ENCODE results near the gene HPSE.
A peak's percentile ranks its signal among the peaks of the same experiment; 100 is the strongest.
"Not testable (repeated sequence)": the region's sequence is repeated elsewhere in the genome, so short reads cannot be mapped to it uniquely, and the experiment has no call there.

Gene HPSE

GRCh38 chr4:83283181-83283580 is 51.5 kb downstream of the HPSE start:
- DNase-seq (ENCODE audit: low spot score) = no peak

- peak; percentile 43 for DNase-seq (ENCODE audit: low spot score)
Measured at GRCh38 chr4:83282049-83282535, 52.6 kb downstream of the HPSE start.

- no peak for DNase-seq (ENCODE audit: low spot score)
Measured at GRCh38 chr4:83281307-83281706, 53.3 kb downstream of the HPSE start.

- DNase-seq (ENCODE audit: low spot score) = no peak
Measured at GRCh38 chr4:83276299-83277040, 58.2 kb downstream of the HPSE start.

- DNase-seq (ENCODE audit: low spot score) = not testable (repeated sequence)
Measured at GRCh38 chr4:83273926-83274325, 60.7 kb downstream of the HPSE start.

- no peak for DNase-seq (ENCODE audit: low spot score)
Measured at GRCh38 chr4:83272900-83273299, 61.7 kb downstream of the HPSE start.

- peak; percentile 21 for DNase-seq (ENCODE audit: low spot score)
Measured at GRCh38 chr4:83269256-83269655, 65.4 kb downstream of the HPSE start.

GRCh38 chr4:83268491-83268890 is 66.2 kb downstream of the HPSE start:
- no peak for DNase-seq (ENCODE audit: low spot score)

GRCh38 chr4:83267830-83268475 is 66.7 kb downstream of the HPSE start:
- DNase-seq (ENCODE audit: low spot score) = no peak

- peak; percentile 27 for DNase-seq (ENCODE audit: low spot score)
Measured at GRCh38 chr4:83267121-83267829, 67.4 kb downstream of the HPSE start.

- DNase-seq (ENCODE audit: low spot score) = no peak
Measured at GRCh38 chr4:83266689-83267088, 68.0 kb downstream of the HPSE start.

GRCh38 chr4:83263106-83263505 is 71.5 kb downstream of the HPSE start:
- DNase-seq (ENCODE audit: low spot score) = no peak

- DNase-seq (ENCODE audit: low spot score) = no peak
Measured at GRCh38 chr4:83262682-83263081, 72.0 kb downstream of the HPSE start.

GRCh38 chr4:83261307-83261706 is 73.3 kb downstream of the HPSE start:
- no peak for DNase-seq (ENCODE audit: low spot score)

- peak; percentile 16 for DNase-seq (ENCODE audit: low spot score)
Measured at GRCh38 chr4:83259586-83259985, 75.1 kb downstream of the HPSE start.

GRCh38 chr4:83258461-83258860 is 76.2 kb downstream of the HPSE start:
- DNase-seq (ENCODE audit: low spot score) = no peak

- no peak for DNase-seq (ENCODE audit: low spot score)
Measured at GRCh38 chr4:83257811-83258210, 76.8 kb downstream of the HPSE start.

GRCh38 chr4:83255584-83255983 is 79.1 kb downstream of the HPSE start:
- no peak for DNase-seq (ENCODE audit: low spot score)

GRCh38 chr4:83252782-83253405 is 81.8 kb downstream of the HPSE start:
- peak; percentile 69 for DNase-seq (ENCODE audit: low spot score)

GRCh38 chr4:83251447-83251830 is 83.2 kb downstream of the HPSE start:
- no peak for DNase-seq (ENCODE audit: low spot score)

GRCh38 chr4:83250687-83251446 is 83.8 kb downstream of the HPSE start:
- no peak for DNase-seq (ENCODE audit: low spot score)

GRCh38 chr4:83248486-83248885 is 86.2 kb downstream of the HPSE start:
- no peak for DNase-seq (ENCODE audit: low spot score)

Measured in AG20443 (cell line).